Measurements from ENCODE around the gene GSDME.
"Not testable (repeated sequence)": the region's sequence is repeated elsewhere in the genome, so short reads cannot be mapped to it uniquely, and the experiment has no call there.

Gene GSDME

DNA sequence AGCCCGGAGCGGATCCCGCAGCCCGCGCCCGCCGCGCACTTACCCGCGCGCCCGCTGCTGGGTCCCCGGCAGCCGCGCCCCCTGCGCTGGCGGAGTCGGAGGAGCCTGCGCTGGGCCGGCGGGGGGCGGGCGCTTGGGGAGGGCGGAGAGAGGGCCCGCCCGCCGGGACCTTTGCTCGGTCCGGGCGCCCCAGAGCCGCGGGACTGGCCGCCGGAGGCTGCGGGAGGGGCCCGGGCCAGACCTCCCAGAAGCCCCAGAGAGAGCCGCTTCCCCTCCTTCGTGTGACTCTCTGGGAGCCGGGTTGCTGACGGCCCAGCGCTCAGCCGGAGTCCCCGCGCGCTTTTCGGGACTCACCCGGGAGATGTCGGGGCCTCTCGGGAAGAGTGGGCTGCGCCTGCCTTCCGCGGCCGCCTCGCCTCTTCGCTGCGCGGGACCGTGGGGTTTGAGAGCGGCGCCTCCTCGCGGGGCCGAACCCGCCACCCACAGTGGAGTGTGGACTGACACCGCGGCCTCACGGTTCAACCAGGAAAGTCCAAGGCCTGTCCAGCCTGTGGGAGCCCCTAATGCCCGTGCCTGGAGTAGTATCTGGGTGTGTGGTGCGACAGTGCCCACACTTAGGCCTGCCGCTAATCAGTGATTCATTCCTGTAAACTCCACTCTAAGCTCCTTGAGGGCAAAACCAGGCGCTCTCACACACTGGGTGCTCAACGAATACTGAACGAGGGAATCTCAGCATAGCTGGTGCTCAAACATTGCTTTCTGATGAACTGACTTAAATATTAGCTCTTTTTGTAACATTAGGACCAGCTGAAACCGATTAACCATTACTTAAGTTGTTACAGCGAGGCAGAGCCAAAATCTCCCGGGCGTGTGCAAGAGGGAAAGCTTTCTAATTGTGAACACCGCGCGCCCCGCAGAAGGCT, at the start of gene GSDME:
TSS of gene GSDME (minus strand) at position 112 of the 923 bp plus-strand sequence. CDS start 7,690 bp downstream, outside the sequence.
- DNase-seq = peak; percentile 68

- no peak for DNase-seq
Measured at GRCh38 chr7:24802300-24802699, 45.0 kb upstream of the GSDME start.

- no peak for DNase-seq
Measured at GRCh38 chr7:24801883-24802282, 44.6 kb upstream of the GSDME start.

- no peak for DNase-seq
Measured at GRCh38 chr7:24800667-24801066, 43.4 kb upstream of the GSDME start.

DNA sequence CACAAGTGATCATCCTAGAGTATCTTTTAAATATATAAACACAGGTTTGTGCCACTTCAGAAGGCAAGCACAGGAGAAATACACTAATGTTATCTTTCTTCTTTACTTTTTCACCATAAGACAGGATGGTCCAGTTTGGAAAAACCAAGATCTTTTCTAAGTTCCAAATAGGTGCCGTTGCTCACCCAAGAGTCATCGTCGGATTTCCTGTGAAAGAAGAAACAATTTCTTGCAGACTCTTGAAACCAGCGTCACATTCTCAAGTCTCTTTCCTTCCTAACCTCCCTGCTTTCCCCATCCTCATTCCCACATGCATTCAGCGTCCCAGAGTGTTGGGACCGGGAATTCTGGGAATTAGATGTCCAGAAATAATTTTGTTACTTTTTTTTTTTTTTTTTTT, 42.8 kb upstream of the GSDME start:
- no peak for DNase-seq

DNA sequence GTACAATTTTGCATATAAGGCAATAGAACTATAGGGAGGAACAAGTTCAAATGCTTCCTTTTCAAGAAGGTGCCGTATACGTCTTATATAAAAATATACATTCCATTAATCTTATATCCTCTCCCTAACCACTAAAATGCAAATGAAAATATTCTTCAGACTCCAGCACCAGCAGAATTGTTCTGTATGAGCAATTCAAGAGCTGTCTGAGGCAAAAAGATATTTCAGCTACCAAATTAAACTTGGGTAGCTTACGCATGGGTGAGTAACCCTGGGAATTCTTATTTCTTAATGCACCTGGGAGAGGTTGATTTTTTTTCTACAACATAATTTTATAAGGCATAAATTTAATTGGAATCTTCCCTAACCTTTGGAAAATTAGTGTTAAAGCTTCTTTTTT, 42.2 kb upstream of the GSDME start:
- no peak for DNase-seq

DNA sequence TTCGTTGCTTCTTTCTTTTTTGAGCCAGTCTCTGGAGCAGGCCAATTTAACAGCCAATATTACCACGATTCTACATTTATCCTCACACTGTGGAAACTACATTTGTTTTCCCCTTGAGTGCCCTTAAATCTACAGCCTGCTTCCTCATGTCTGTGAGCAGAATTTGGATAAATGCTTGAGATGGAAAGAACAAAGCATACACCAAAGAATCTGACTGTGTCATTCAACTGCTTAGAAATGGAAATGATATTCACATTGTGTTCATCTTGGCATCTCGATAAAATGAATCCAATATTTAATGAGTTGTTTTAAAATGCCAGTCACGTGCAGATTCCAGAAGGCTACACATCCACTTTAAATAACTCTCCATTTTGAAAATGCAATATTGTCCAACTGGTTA, 41.0 kb upstream of the GSDME start:
- no peak for DNase-seq

DNA sequence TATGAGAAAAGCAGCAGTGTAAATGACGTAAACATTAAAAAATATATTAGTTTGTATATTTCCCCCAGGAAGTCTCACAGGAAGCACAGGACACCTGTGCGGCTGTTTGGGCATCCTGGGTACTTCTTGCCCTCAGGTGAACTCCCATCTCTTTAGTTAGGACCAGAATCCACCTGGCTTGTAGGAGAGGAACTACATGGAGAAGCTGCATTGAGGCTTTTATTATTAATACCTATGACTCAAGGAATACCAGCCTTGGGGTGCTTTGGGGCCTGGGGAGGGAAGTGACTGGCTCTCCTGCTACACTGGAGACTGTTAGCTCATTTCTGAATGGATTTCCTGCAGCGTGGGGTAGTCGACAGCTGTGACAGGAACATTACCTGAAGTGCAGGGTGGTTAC, 40.0 kb upstream of the GSDME start:
- no peak for DNase-seq

DNA sequence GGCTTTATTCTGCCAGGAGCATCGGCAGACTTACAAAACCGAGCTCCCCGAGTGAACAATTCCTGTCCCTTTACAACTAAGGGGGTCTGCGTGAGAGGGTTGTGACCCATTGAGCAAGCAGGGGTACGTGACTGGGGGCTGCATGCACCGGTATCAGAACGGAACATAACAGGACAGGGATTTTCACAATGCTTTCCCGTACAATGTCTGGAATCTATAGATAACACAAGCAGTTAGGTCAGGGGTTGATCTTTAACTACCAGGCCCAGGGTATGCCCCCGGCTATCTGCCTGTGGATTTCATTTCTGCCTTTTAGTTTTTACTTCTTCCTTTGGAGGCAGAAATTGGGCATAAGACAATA, 38.1 kb upstream of the GSDME start:
- DNase-seq = no peak

GRCh38 chr7:24794751-24795406, 37.6 kb upstream of the GSDME start:
- not testable (repeated sequence) for DNase-seq

DNA sequence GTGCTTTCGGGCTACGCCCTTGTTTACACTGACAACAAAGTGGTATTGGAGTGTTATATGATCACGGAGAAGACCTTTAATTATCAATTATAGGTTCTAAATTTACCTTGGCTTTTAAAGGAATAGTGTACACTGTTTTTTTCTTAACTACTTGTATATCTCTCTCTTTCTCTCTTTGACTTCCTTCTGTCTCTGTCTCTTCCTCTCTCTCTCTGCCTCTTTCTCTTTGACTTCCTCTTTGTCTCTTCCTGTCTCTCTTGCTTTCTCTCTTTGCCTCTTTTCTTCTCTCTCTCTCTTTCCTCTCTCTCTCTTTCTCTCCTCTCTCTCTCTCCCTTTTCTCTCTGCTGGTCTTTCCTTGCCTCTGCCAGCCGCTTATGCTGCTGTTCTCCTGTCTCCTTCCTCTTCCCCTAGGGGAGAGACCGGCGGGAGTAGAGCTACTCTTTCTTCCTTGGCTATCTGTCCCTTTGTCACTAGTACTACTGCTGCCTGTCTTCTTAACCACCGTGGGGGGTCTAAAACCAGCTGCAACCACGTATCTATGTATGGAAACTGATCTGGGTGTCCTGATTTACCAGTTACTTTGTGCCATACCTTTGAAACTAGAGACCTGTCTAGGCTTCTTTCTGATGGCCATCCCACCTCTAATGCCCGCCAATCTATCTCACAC, 36.9 kb upstream of the GSDME start:
- no peak for DNase-seq

GRCh38 chr7:24788961-24789576, 31.8 kb upstream of the GSDME start:
- no peak for DNase-seq

DNA sequence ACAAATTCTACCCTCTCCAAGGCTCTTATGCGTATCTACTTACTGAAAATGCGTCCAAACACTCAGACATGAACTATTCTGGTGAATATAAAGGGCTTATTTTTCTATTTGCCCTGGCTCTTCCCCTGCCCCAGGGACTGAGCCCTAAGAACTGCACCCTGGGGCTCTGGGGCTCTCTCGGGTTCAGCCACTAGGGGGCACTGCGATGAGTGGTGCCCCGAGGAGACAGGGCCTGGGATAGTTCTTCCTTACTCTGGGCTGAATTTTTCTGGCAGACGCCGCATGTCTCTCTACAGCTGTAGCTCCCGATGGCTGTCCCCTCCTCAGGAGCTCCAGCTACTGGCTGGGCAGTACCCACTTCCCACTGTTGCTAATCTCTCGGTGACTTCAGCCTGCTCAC, 30.8 kb upstream of the GSDME start:
- no peak for DNase-seq

DNA sequence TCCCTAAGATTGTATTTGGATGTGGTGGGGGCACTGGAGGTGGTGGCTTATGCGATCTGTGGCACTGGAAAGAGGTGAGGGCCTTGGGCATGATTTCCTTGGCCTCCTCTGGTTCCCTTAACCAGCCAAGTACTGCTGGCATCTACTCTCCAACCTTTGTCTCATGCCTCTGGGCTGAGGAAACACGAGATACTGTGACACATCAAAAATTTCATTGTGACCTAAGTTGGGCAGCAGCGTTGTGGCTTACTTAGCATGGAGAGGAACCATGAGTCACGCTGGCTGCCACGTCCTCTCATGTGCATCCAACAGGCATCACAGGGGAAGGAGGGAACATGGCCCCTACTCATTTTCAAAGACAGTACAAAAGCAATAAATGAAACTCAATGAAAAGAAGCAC, 29.7 kb upstream of the GSDME start:
- peak; percentile 94 for DNase-seq

- no peak for DNase-seq
Measured at GRCh38 chr7:24786306-24786705, 29.0 kb upstream of the GSDME start.

GRCh38 chr7:24784277-24784676, 27.0 kb upstream of the GSDME start:
- no peak for DNase-seq

DNA sequence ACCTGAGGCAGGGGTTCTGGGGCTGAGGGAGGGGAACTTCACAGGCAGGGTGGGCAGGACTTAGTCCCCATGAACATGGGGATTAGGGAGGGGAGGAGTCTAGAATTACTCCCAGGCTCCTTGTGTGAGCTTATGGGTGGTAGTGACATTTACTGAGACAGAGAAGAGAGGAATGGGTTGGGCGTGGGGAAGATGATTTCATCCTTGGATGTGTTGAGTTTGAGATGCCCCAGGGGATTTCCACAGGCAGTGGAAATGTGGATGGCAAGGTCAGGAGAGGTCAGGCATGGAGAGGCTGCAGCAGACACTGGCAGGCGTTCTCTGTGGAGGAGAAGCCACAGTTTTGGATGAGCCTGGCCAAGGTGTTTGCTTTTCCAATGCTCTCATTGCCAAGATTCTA, 26.4 kb upstream of the GSDME start:
- no peak for DNase-seq

- DNase-seq = no peak
Measured at GRCh38 chr7:24781106-24781505, 23.8 kb upstream of the GSDME start.

- no peak for DNase-seq
Measured at GRCh38 chr7:24779283-24779655, 22.0 kb upstream of the GSDME start.

GRCh38 chr7:24778543-24779282, 21.4 kb upstream of the GSDME start:
- peak; percentile 90 for DNase-seq

- no peak for DNase-seq
Measured at GRCh38 chr7:24777806-24778205, 20.5 kb upstream of the GSDME start.

GRCh38 chr7:24773646-24774045, 16.4 kb upstream of the GSDME start:
- DNase-seq = no peak

GRCh38 chr7:24769851-24770250, 12.6 kb upstream of the GSDME start:
- DNase-seq = no peak

Data from HCEC 1CT (cell line).